B cell (primary cell): Measurements from ENCODE around the gene GEMIN4. TPM values are rescaled to one million over a fixed set of nuclear protein-coding genes. Genes with fewer than 3 reads are reported as not detected.
"Not testable (repeated sequence)": the region's sequence is repeated elsewhere in the genome, so short reads cannot be mapped to it uniquely, and the experiment has no call there.

Source experiments
- ATAC-seq: fragments of 200-7000 bp; cut with Tn5 transposase; one replicate; pipeline ENCODE4 v1.10.0; 2021; ENCODE audit warnings: low read depth, mild to moderate bottlenecking, moderate number of reproducible peaks, moderate library complexity
- CTCF ChIA-PET: fragments of 350-600 bp; sonication (Branson Sonifier 250); formaldehyde crosslinking; loops from one replicate; lab custom pipeline; 2021; ENCODE audit warnings: antibody characterized with exemption, inconsistent platforms; lab: Charles Lee
- POLR2A ChIA-PET: fragments of 350-600 bp; sonication (Branson Sonifier 250); formaldehyde crosslinking; loops from one replicate; lab custom pipeline; 2021; ENCODE audit warnings: antibody characterized with exemption; lab: Charles Lee
- DNase-seq: peaks from one replicate; pipeline ENCODE4 v3.0.0; 2013
- H2AFZ ChIP-seq: 2 replicates; pipeline ENCODE4 v1.6.1; 2012; ENCODE audit warnings: mild to moderate bottlenecking, low read depth, low read length; ENCODE audit not compliant: insufficient read depth, poor library complexity, severe bottlenecking
- H3K27ac ChIP-seq, 2 donors: 1 replicate in 1 of 2; 2 replicates in 1 of 2; pipeline ENCODE4 v1.5.1; 2012 to 2013; ENCODE audit warnings: low read length in 2 of 2, mild to moderate bottlenecking in 2 of 2, moderate library complexity in 1 of 2
- H3K27me3 ChIP-seq, 4 experiments: fragments of 200-600 bp in 1 of 4; sonication (generic) in 1 of 4; replicated peaks in 1 of 4; 1 replicate in 2 of 4; 2 replicates in 2 of 4; pipeline versions ENCODE4 v1.6.1 to v1.7.0; 2013 to 2016; ENCODE audit warnings: low read length in 3 of 4, mild to moderate bottlenecking in 2 of 4, mixed read lengths in 1 of 4, moderate library complexity in 1 of 4; ENCODE audit not compliant: insufficient read depth in 4 of 4, control insufficient read depth in 3 of 4; ENCODE audit errors: control extremely low read depth in 1 of 4
- H3K36me3 ChIP-seq, 2 experiments: replicated peaks in 1 of 2; 1 replicate in 1 of 2; 2 replicates in 1 of 2; pipeline versions ENCODE4 v1.6.1 to v1.7.1; 2013; ENCODE audit warnings: low read length in 1 of 2; ENCODE audit not compliant: insufficient read depth in 2 of 2, control insufficient read depth in 1 of 2; ENCODE audit errors: control extremely low read depth in 1 of 2, extremely low read depth in 1 of 2
- H3K4me1 ChIP-seq, 2 donors: fragments of 200-600 bp in 1 of 2; sonication (generic) in 1 of 2; 1 replicate in 1 of 2; 2 replicates in 1 of 2; pipeline versions ENCODE4 v1.5.1 to v1.6.1; 2013 to 2017; ENCODE audit warnings: low read length in 2 of 2; ENCODE audit not compliant: control insufficient read depth in 2 of 2, insufficient read depth in 2 of 2
- H3K4me2 ChIP-seq: replicated peaks from 2 replicates; pipeline ENCODE3; 2012; ENCODE audit warnings: mild to moderate bottlenecking, low read depth, low read length; ENCODE audit not compliant: poor library complexity, severe bottlenecking
- H3K4me3 ChIP-seq, 5 experiments: fragments of 200-600 bp in 1 of 5; sonication (generic) in 1 of 5; 1 replicate in 3 of 5; 2 replicates in 2 of 5; pipeline versions ENCODE4 v1.5.1 to v1.7.0; 2011 to 2016; ENCODE audit warnings: low read length in 4 of 5, mild to moderate bottlenecking in 4 of 5, low read depth in 2 of 5, control low read depth in 1 of 5, moderate library complexity in 1 of 5; ENCODE audit not compliant: insufficient read depth in 1 of 5; ENCODE audit errors: control extremely low read depth in 1 of 5, extremely low read depth in 1 of 5
- H3K79me2 ChIP-seq: fragments of 200-600 bp; sonication (generic); one replicate; pipeline ENCODE4 v1.6.0; 2016; ENCODE audit warnings: low read length; ENCODE audit not compliant: control insufficient read depth, insufficient read depth
- H3K9ac ChIP-seq: fragments of 200-600 bp; sonication (generic); 2 replicates; pipeline ENCODE4 v1.6.1; 2017; ENCODE audit warnings: mild to moderate bottlenecking, low read length, moderate library complexity
- H3K9me3 ChIP-seq, 3 donors: one replicate each; pipeline versions ENCODE4 v1.6.1 to v1.7.1; 2013; ENCODE audit warnings: low read length in 2 of 3; ENCODE audit not compliant: control insufficient read depth in 2 of 3, insufficient read depth in 1 of 3; ENCODE audit errors: control extremely low read depth in 1 of 3
- H4K20me1 ChIP-seq: 2 replicates; pipeline ENCODE4 v1.6.0; 2012; ENCODE audit warnings: mild to moderate bottlenecking, low read length; ENCODE audit not compliant: insufficient read depth, control insufficient read depth, poor library complexity, severe bottlenecking
- H3K27ac Mint-ChIP-seq: one replicate; pipeline ENCODE4 v1.8.0; 2021; ENCODE audit warnings: mixed read lengths
- H3K27me3 Mint-ChIP-seq: one replicate; pipeline ENCODE4 v1.8.0; 2021; ENCODE audit warnings: mixed read lengths
- H3K4me1 Mint-ChIP-seq: one replicate; pipeline ENCODE4 v1.8.0; 2021; ENCODE audit warnings: mixed read lengths
- H3K4me3 Mint-ChIP-seq: one replicate; pipeline ENCODE4 v1.8.0; 2021; ENCODE audit warnings: mixed read lengths
- H3K9me3 Mint-ChIP-seq: one replicate; pipeline ENCODE4 v1.8.0; 2022; ENCODE audit warnings: mixed read lengths; ENCODE audit not compliant: insufficient read depth
- EZH2 ChIP-seq: IDR thresholded peaks from 2 replicates; pipeline ENCODE4 v1.6.1; 2012; ENCODE audit warnings: borderline replicate concordance, low read depth, mild to moderate bottlenecking, moderate library complexity, low read length; ENCODE audit not compliant: insufficient read depth, poor library complexity, severe bottlenecking
- WGBS: methylation state at CpG from one replicate; pipeline ENCODE4 v1.1.5; 2013; ENCODE audit warnings: missing lambda C conversion rate; ENCODE audit not compliant: insufficient coverage; 5-methylcytosine and 5-hydroxymethylcytosine counted together
- intact Hi-C: fragments of 100-400 bp; cut with micrococcal nuclease; formaldehyde crosslinking; loops from one replicate; pipeline ENCODE4 v1.10.0; 2022
- polyA plus RNA-seq: library from polyadenylated mRNA; depleted of rRNA; stranded (reverse); fragments of >200 nt; gene quantifications from 2 replicates; pipeline ENCODE4 v1.2.3, GENCODE V29; 2012
- total RNA-seq, 2 donors: library from RNA; stranded (reverse); fragments of 120-200 nt in 1 of 2; gene quantifications; 1 replicate in 1 of 2; 2 replicates in 1 of 2; pipeline versions ENCODE4 v1.2.3 to v1.2.4, GENCODE V29; 2013 to 2022
- TF ChIP-seq, protein P1 (sequence below): fragments of 200-600 bp; IDR thresholded peaks from one replicate; pipeline ENCODE4 v1.8.0; 2022; ENCODE audit warnings: antibody characterized with exemption, mild to moderate bottlenecking

GEMIN4 gene
- total and polyA plus RNA-seq, 2 donors (not counting 1 experiment from before 2014, with no cell fraction given): 25.6 to 26.1 TPM

DNA sequence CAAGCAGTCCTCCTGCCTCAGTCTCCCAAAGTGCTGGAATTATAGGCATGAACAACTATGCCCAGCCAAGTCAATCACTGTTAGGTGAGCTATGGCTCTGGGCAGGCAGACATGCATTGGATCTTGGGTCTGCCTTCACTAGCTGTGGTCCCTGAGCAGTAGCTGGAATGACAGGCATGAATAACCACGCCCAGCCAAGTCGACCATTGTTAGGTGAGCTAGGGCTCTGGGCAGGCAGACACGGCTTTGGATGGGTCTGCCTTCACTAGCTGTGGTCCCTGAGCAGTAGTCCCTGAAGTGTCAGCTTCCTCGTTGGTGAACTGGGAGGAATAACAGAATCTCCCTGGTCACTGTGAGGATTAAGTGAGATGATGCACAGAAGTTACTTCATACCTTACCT lies 36.5 kb upstream of the GEMIN4 start:
- POLR2A ChIA-PET: no interaction called here

DNA sequence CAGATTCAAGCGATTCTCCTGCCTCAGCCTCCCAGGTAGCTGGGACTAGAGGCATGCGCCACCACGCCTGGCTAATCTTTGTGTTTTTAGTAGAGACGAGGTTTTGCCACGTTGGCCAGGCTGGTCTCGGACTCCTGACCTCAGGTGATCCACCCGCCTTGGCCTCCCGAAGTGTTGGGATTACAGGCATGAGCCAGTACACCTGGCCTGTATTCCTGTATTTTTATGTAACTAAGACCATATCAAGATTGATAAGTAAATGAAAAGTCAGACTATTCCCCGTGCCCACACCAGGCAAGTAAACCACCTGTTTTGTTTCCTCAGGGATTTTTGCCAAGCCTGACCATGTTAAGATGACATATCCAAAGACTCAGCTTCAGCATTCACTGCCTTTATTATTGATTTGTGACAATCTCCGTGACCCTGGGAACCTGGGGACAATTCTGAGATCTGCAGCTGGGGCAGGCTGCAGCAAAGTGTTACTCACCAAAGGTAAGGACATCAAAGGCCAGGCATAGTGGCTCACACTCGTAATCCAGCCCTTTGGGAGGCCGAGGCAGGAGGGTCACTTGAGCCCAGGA lies 35.7 kb upstream of the GEMIN4 start:
- H3K36me3 ChIP-seq: peaks cover 7 to 49% of the 10 kb centered on the region in 2 experiments
- no peaks in the 10 kb centered on the region for H3K9me3 Mint-ChIP-seq
- ChIA-PET POLR2A (no interaction called here), CTCF (no interaction called here)
- peaks cover 7% of the 10 kb centered on the region in 2 donors for H3K4me1 ChIP-seq
- H3K4me3 ChIP-seq: no peak overlapping the region
- intact Hi-C loops: no loop called here
- TF ChIP-seq, protein P1, sequence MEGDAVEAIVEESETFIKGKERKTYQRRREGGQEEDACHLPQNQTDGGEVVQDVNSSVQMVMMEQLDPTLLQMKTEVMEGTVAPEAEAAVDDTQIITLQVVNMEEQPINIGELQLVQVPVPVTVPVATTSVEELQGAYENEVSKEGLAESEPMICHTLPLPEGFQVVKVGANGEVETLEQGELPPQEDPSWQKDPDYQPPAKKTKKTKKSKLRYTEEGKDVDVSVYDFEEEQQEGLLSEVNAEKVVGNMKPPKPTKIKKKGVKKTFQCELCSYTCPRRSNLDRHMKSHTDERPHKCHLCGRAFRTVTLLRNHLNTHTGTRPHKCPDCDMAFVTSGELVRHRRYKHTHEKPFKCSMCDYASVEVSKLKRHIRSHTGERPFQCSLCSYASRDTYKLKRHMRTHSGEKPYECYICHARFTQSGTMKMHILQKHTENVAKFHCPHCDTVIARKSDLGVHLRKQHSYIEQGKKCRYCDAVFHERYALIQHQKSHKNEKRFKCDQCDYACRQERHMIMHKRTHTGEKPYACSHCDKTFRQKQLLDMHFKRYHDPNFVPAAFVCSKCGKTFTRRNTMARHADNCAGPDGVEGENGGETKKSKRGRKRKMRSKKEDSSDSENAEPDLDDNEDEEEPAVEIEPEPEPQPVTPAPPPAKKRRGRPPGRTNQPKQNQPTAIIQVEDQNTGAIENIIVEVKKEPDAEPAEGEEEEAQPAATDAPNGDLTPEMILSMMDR: no peak
- no peak for TF ChIP-seq EZH2
- H3K9me3 ChIP-seq: no peaks in the 10 kb centered on the region
- H3K4me1 Mint-ChIP-seq: peaks cover 13% of the 10 kb centered on the region
- no peak overlapping the region for H3K27ac Mint-ChIP-seq
- no peaks in the 10 kb centered on the region for H3K27me3 Mint-ChIP-seq
- H3K79me2 ChIP-seq: peaks cover 27% of the 10 kb centered on the region
- H3K4me2 ChIP-seq: no peak overlapping the region
- H4K20me1 ChIP-seq: peaks cover 5% of the 10 kb centered on the region
- no peak for ATAC-seq
- H3K27ac ChIP-seq: no peak overlapping the region
- no peaks in the 10 kb centered on the region for H3K27me3 ChIP-seq
- H3K4me3 Mint-ChIP-seq: no peak overlapping the region
- no peak for DNase-seq
- WGBS: 97% methylated on average over 8 of the region's 12 CpGs
- no peak overlapping the region for H3K9ac ChIP-seq
- no peak overlapping the region for H2AFZ ChIP-seq

More for the DNA sequence above, 36.5 kb upstream of the GEMIN4 start:
- Histone ChIP-seq H3K9ac (no peak overlapping the region), H3K27ac (no peak overlapping the region), H3K4me1 (no peaks in the 10 kb centered on the region), H3K4me2 (no peak overlapping the region), H3K36me3 (peaks cover 7 to 50% of the 10 kb centered on the region in 2 experiments), H3K27me3 (no peaks in the 10 kb centered on the region), H3K79me2 (peaks cover 19% of the 10 kb centered on the region), H3K9me3 (no peaks in the 10 kb centered on the region), H3K4me3 (no peak overlapping the region), H2AFZ (no peak overlapping the region), H4K20me1 (peaks cover 5% of the 10 kb centered on the region)
- WGBS: 98% methylated on average over 4 of the region's 4 CpGs
- Mint-ChIP-seq H3K4me3 (no peak overlapping the region), H3K9me3 (no peaks in the 10 kb centered on the region), H3K4me1 (peaks cover 9% of the 10 kb centered on the region), H3K27me3 (no peaks in the 10 kb centered on the region), H3K27ac (no peak overlapping the region)
- intact Hi-C loops: no loop called here
- no peak for ATAC-seq
- TF ChIP-seq, protein P1: no peak
- TF ChIP-seq EZH2: no peak
- CTCF ChIA-PET: no interaction called here
- no peak for DNase-seq

DNA sequence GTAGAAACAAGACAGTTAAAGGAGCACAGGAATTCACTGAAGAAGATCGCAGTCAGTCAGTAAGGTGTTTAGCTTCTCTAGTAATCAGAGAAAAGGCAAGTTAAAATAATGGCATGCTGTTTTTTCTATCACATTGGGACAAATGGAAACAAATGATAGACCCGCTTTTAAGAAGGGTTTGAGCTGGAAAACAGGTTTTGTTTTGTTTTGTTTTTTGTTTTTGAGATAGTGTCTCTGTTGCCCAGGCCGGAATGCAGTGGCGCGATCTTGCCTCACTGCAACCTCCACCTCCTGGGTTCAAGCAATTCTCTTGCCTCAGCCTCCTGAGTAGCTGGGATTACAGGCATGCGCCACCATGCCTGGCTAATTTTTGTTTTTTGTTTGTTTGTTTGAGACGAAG lies 33.8 kb upstream of the GEMIN4 start:
- H3K4me3 Mint-ChIP-seq, H3K4me2 ChIP-seq, H3K27me3 Mint-ChIP-seq, H3K9me3 ChIP-seq, H3K9ac ChIP-seq, H4K20me1 ChIP-seq, H3K27ac Mint-ChIP-seq, ATAC-seq, POLR2A ChIA-PET, DNase-seq, H2AFZ ChIP-seq, CTCF ChIA-PET, H3K4me3 ChIP-seq, intact Hi-C loops, H3K27me3 ChIP-seq, H3K27ac ChIP-seq, H3K9me3 Mint-ChIP-seq: not testable (repeated sequence)
- Histone ChIP-seq H3K36me3 (peaks cover 3 to 31% of the 10 kb centered on the region in 2 experiments), H3K79me2 (peaks cover 45% of the 10 kb centered on the region), H3K4me1 (peaks cover 16 to 18% of the 10 kb centered on the region in 2 donors)
- peaks cover 24% of the 10 kb centered on the region for H3K4me1 Mint-ChIP-seq
- WGBS: 100% methylated on average over 4 of the region's 7 CpGs
